ENCODE measurements around the gene BGLAP.

The BGLAP gene

DNA sequence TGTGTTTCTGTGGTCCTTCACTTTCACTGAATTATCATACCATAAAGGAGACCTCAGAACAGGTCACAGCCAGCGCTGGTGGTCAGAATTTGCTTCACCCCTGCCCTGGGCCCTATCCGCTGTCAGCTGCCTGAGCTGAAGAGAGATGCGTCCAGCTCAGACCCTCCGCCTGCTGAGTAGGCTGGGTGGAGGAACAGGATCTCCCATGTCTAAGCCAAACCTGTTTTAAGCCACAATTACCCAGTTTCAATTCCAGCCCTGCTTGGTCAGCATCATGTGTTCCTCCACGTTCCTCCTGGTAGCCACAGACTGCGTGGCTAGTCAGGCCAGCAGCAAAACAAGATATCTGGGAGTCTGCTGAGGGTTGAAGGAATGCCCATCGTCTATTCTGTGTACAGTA, 13.5 kb upstream of the BGLAP start:
- no peak for DNase-seq

GRCh38 chr1:156229809-156230472, 12.0 kb upstream of the BGLAP start:
- no peak for DNase-seq

- DNase-seq, result no peak
Measured at GRCh38 chr1:156230473-156230837, 11.5 kb upstream of the BGLAP start.

- no peak for DNase-seq
Measured at GRCh38 chr1:156232201-156232894, 9.6 kb upstream of the BGLAP start.

GRCh38 chr1:156233426-156234127, 8.4 kb upstream of the BGLAP start:
- DNase-seq, result no peak

GRCh38 chr1:156236164-156236563, 5.8 kb upstream of the BGLAP start:
- no peak for DNase-seq

GRCh38 chr1:156238248-156238647, 3.7 kb upstream of the BGLAP start:
- no peak for DNase-seq

DNA sequence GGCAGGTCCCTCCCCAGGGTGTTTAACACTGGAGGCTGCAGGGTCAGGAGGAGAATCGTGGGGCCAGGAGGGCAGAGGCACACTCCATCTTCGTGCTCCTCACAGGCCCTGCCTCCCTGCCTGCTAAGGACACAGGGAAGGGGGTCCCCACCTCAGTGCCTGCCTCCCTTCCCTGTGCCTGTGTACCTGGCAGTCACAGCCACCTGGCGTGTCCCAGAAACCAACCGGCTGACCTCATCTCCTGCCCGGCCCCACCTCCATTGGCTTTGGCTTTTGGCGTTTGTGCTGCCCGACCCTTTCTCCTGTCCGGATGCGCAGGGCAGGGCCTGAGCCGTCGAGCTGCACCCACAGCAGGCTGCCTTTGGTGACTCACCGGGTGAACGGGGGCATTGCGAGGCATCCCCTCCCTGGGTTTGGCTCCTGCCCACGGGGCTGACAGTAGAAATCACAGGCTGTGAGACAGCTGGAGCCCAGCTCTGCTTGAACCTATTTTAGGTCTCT, 623 bp upstream of the BGLAP start:
- DNase-seq, result no peak

GRCh38 chr1:156242738-156243137, 754 bp downstream of the BGLAP start:
- DNase-seq, result no peak

- no peak for DNase-seq
Measured at GRCh38 chr1:156244126-156244525, 2.1 kb downstream of the BGLAP start.

GRCh38 chr1:156244712-156245111, 2.7 kb downstream of the BGLAP start:
- no peak for DNase-seq

DNA sequence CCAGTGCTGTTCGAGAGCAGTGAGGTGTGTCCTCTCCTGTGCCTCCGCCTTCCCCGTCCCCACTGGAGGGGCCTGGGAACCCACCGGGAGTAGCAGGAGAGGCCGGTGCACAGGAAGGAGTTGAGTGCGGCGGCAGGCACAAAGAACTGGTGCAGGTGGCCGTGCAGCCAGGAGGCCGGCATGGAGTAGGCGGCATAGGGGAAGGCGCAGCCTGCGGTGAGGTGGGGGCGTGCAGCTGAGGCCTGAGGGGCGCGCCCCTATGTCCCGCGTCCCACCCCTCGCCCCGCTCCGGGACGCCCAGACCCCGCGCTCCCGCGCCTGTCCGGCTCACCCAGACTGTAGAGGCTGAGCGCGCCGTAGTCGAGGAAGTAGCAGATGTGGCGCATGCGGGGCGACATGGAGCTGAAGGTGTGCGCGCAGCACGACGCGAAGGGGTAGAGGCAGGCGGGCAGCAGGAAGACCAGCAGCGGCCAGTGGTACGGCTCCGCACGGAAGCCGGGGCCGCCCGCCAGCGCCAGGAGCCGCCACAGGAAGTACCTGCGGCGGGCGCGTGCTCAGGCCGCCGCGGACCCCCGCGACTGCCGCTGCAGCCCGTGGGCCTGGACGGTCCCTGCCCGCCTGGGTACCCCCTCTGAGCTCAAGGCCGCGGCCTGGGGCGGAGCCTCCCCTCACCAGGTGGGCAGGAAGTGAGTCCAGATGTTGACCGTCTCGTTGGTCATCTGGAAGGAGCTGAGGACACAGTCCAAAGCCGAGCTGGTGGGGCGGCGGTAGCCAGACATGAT, 3.7 kb downstream of the BGLAP start:
- DNase-seq, result peak; percentile 36

GRCh38 chr1:156246241-156246780, 4.3 kb downstream of the BGLAP start:
- no peak for DNase-seq

- DNase-seq, result no peak
Measured at GRCh38 chr1:156246781-156247459, 4.9 kb downstream of the BGLAP start.

DNA sequence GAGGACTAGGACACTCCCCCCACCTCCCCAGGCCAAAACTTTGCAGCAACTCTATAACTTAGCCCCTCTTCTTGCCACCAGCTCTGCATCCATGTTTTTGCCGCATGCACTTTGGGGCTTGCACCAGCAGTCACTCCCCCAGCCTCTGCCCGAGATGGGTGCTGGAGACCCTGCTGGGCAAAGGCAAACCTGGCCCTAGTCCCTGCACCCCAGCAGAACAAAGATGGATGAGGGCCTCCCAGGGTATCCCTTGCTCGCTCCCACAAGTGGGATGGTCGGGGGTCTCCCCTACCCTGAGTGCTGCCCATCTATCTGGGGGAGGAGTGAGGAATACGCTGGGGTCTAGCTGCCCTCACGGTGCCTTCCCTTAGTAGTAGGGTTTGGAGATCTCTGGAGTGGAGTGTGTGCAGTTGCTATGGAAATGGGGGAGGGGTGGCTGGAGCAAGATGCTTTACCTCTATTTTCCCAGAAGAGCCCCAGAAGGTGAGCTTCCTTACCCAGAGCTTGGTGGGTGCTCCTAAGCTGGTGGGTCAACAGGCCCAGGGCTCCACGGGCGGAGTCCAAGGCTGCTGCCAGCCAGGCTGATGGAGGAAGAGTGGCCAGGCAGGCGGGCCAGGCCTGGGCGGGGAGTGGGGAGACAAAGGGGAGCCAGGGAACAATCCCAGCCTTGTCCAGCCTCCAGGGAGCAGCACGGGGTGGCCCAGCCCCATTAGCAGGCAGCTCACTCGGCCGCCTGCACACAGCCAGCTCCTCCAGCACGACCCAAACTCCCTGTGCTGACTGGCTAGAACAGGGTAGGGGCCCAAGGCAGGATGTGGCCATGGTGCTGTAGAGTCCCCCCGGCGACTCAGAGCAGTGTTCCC, 5.7 kb downstream of the BGLAP start, which contains the start of gene PAQR6:
Gene PAQR6, minus strand, starts transcription at position 597 of the 863 bp plus-strand sequence. CDS start 1,325 bp downstream, outside the sequence.
- DNase-seq, result no peak

DNA sequence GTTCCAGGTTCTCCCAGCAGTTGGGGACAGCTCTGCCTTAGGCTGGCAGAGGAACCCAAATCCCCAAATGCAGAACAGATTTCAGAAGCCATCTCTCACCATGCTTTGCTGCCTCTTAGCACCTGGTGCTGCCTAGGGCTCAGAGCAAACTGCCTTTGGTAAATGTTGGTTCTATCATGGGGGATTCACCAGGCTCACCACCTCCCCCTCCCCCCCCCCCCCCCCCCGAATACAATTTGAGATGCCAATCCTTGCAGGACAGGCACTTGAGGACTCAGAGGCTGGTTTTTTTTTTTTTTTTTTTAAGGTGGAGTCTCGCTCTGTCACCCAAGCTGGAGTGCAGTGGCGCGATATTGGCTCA, 6.3 kb downstream of the BGLAP start:
- DNase-seq, result no peak

DNA sequence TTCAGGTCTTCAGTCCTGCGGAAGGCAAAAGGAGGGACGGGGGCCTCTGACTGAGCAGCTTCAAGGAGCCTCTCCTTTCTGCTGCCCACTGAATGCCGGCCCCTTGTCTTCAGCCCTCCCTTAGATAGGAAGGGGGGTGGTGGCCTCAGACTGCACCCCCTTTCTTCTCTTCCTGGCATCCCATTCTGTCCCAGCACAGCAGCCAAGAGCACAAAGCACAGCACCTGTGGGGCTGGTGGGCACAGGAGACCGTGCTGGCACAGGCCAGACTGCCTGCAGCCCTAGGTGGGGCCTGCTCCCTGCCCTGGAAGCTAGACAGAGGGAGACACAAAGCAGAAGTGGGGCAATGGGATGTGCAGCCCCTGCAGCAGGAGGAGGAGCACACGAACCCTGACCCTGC, 7.6 kb downstream of the BGLAP start:
- DNase-seq, result no peak

DNA sequence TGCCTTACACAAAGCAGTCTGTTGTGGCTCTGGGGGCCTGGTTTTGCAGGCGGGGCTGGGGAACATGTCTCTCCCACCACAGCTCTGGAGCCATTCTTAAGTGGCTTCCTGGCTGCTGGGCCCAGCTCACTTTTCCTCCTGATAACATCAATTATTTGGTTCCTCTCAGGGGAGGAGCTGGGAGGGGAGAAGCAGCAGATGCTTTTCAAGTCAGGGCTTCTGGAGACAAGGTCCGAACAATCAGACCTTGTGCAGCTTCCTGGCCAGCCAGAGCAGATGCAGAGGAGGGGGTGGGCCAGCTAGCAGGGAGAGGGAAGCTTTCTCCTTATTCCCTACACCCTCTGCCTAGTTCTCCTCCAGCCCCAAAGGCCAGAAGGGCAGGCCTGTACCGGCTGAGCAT, 9.5 kb downstream of the BGLAP start:
- DNase-seq, result no peak

DNA sequence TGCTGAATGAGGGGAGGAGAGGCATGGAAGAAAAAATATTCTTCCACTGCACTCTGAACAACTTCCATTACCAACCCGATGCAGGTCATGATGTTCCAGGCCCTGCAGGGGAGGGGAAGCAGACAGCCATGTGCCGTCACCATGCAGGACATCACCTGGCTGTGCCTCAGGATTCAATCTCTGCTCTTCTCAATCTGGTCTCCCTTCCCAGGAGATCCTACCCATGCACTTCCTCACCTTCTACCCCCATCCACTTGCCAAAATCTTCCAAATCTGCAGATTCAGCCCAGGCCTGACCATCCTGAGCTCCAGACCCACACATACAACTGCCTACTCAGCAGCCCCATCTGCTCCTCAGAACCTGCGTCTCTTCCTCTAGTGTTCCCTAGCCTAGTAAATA, 11.7 kb downstream of the BGLAP start:
- no peak for DNase-seq

- no peak for DNase-seq
Measured at GRCh38 chr1:156257711-156258110, 15.7 kb downstream of the BGLAP start.

DNA sequence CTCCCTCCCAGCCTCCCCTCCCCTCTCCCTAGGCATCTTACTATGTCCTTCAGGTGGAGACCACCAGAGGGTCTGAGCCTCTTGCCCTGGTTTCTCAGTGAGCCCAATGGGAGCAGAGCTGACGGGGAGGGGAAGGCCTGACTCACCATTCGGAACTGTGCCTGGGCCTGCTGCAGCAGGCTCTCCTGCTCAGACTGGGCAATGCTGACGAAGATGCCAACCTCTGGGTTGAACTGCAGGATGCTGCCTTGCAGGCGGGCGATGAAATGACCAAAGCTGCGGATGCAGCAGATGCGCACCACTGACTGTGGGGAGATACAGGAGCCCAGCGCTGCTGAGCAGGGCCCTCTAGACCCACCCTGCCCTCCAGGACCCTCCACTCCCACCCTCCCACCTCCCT, 16.9 kb downstream of the BGLAP start:
- DNase-seq, result no peak

All from CD4-positive, alpha-beta T cell treated with Interleukin-10 for 1 hour (primary cell).